Measurements from ENCODE around the gene IGFL2.
"Not testable (repeated sequence)": the region's sequence is repeated elsewhere in the genome, so short reads cannot be mapped to it uniquely, and the experiment has no call there.

Gene IGFL2

DNA sequence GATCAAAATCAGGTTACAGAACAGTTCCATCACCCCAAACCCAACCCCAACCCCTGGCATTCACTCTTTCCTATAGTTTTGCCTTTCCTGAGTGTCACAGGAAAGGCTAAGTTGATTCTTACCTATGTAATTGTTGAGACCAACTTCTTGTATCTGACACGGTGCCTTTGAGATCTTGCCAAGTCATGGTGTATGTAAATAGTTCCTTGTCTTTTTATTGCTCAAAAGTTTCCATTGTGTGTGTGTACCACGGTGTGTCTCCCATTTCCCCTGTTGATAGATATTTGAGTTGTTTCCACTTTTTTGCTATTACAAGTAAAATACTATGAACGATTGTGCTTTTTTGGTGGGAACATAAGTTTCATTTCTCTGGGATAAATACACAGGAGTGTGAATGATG lies 3.3 kb upstream of the IGFL2 start:
- no peak for DNase-seq

GRCh38 chr19:46147166-46147740 lies 785 bp upstream of the IGFL2 start:
- DNase-seq = no peak

DNA sequence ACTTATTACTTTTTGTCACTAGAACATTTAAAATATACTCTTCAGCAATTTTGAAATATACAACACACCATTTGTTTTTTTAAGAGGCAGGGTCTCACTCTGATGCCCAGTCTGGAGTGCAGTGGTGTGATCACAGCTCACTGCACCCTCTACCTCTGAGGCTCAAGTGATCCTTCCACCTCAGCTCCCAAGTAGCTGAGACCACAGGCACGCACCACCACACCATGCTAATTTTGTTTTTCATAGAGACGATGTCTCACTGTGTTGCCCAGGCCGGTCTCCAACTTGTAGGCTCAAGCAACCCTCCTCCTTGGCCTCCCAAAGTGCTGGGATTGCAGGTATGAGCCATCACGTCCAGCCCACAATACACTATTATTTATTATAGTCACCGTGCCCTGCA lies 2.6 kb downstream of the IGFL2 start:
- no peak for DNase-seq

GRCh38 chr19:46155237-46155636 lies 7.2 kb downstream of the IGFL2 start:
- DNase-seq = no peak

GRCh38 chr19:46159418-46160232 lies 11.6 kb downstream of the IGFL2 start:
- DNase-seq = no peak

GRCh38 chr19:46160233-46160775 lies 12.3 kb downstream of the IGFL2 start:
- no peak for DNase-seq

GRCh38 chr19:46161642-46162257 lies 13.7 kb downstream of the IGFL2 start:
- not testable (repeated sequence) for DNase-seq

DNA sequence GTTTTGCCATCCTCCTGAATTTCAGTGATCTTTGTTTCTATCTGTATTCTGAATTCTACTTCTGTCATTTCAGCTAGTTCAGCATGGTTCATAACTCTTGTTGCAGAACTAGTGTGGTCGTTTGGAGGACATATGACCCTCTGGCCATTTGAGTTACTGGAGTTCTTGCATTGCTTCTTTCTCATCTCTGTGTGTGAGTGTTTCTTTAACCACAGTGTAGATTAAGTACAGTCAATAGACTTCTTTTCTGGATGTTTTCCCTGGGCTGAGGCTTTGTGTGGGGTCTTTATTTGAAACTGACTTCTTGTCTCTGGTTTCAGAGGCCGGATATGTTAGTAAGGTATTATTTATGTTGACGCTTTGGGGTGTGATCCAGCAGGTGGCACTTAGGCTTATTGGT lies 14.7 kb downstream of the IGFL2 start:
- DNase-seq = no peak

DNA sequence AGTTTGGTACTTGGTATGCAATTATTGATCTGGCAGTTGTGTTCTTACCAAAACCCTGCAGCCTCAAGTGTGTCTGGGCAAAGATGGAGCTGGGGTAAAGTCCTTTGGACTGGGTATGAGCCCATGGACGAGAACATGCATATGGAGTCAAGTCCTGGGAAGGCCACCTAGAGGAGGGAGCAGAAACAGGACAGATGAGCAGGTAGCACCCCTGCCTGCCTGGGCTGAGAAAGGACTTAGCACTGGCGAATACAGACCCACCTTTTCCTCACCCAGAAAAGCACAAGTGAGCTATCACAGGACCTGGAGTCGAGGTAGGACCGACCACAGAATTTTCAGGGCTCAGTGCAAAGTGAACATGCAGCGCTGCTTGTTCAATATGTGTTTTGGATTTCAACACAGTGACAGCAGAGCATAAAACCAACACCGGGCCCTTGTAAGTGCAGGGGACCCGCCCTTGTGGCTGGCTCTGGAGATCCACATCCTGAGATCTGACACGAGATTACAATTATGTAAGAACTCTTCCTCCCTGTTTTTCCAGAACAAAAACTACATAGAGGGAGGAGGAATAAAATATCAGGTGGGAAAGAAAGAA lies 25.9 kb downstream of the IGFL2 start:
- DNase-seq = no peak

DNA sequence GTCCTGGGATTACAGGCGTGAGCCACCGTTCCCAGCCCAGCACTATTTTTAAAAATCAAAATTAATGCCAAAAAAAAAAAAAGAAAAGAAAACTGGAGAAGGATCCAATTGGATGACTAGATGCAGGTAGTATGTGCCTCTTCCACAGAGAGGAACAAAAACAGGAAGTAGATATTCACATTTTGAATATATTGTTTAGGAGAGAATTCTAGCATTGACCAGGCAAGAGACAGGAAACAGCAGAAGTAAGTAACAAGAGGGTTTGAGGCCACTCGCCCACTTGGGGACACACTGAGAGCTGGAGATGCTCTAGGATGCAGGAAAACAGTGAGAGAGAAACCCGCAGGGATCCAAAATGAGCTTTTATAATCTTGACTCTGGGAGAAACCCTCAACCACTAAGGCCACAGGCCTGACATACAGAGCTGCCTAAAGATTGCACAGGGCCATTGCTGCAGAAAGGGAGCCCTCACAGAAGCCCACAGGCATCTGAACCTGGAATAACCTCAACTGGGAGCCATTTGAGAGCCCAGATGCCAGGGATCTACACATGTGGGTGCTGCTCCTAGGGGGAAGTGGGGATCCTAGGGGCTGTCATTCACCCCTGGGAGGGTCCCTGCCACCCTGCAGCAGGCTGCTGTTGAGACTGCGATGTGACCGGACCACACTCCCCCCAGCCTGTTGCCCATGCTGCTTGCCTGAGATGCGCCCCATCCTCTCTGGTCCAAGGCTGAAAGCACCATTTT lies 28.2 kb downstream of the IGFL2 start:
- DNase-seq = no peak

DNA sequence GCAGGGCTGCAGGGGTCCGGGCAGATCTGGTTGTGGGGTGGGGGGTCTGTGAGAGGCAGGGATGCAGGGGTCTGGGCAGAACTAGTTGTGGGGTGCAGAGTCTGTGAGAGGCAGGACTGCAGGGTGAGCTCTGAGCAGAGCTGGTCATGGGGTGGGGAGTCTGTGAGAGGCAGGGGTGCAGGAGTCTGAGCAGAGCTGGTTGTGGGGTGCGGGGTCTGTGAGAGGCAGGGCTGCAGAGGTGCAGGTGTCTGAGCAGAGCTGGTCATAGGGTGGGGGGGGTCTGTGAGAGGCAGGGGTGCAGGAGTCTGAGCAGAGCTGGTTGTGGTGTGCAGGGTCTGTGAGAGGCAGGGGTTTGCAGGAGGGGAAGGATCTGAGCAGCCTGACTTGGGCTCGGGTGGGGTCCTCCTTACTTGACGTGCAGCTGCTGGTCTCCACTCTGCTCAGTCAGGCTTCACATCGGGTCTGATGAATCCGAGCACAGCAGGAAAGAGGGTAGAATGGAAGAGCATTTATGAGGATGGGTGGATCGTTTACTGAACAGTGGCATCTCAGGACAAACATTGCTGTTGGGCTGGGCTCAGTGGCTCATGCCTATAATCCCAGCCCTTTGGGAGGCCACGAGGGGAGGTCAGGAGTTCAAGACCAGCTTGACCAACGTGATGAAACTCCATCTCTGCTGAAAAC lies 31.2 kb downstream of the IGFL2 start:
- no peak for DNase-seq

- no peak for DNase-seq
These were observed 32.8 kb downstream of the IGFL2 start for GRCh38 chr19:46180701-46181387.

DNA sequence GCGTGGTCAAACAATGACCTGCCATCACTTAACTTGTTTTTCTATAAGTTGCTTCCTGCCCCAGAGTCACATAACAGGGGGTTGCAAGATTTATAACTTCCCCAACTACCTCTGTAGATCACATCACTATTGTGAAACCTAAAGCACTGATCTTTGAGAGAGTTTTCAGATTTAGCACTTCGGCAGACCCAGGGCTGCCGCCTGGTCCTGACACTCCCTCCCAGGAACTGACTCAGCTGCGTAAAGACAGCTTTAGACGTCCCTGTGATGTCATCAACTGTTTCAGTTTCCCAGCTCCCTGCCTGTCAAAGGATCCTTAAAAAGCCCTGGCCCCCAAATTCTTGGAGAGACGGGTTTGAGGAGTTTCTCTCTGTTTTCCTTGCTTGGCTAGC lies 33.3 kb downstream of the IGFL2 start:
- DNase-seq = no peak

DNA sequence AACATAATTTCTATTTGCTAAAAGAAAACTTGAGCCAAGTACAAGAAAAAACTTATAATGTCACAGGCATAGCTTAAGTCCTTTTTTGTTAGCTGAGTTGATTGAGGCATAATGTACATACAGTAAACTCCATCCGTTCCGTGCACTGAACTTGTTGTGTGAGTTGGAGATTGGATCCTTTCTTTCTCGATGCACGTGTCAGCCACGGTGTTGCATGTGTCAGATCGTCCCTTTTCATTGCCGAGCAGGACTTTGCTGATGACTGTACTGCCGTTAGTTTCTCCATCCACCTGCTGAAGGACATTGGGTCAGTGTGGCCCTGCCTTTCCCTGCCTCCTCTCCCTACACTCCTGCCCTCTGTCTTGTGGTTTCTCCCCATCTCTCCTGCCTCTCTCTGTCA lies 34.4 kb downstream of the IGFL2 start:
- no peak for DNase-seq

DNA sequence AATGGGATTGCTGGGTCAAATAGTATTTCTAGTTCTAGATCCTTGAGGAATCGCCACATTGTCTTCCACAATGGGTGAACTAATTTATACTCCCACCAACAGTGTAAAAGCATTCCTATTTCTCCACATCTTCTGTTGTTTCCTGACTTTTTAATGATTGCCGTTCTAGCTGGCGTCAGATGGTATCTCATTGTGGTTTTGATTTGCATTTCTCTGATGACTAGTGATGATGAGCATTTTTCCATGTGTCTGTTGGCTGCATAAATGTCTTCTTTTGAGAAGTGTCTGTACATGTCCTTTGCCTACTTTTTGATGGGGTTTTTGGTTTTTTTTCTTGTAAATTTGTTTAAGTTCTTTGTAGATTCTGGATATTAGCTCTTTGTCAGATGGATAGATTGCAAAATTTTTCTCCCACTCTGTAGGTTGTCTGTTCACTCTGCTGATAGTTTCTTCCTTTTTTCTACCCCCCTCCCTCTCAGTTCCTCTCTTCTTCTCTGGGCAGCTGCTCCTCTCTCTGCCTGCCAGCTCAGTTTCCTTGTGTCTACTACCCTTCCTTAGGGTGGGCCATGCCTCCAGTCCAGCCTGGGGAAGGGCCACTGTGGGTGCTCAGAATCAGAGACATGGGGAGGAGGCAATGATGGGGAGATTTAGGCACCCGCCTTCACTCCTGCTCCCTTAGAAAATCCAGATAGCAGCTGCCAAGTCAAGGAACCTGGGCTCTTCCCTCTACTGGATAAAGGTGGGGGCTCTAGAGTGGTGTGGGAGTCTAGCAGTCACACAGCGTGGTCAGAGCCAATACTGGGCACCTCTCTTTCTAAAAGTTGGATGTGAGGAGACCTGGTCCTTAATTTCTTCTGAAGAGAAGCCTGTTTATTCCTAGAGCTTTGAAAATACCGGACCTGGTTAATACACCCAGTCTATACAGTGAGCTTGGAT lies 37.0 kb downstream of the IGFL2 start:
- not testable (repeated sequence) for DNase-seq

- DNase-seq = no peak
These were observed 38.2 kb downstream of the IGFL2 start for GRCh38 chr19:46186101-46186716.

DNA sequence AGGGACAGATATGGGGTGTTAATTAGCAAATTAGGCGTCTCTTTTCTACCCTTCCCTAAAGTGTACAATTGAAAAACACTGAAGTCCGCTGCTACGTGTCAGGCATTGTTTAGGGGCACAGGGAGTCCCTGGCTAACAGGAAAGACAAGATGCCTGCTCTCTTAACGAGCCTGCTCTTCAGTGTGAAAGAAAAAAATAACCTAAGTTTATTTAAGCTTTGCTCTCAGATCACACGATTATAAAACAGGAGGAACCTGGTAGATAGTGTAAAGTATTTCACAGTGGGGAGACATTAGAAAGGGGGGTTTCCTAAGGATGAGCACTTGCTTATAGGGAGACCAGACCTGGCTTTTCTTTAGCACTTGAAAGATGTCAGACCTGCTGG lies 38.7 kb downstream of the IGFL2 start:
- DNase-seq = no peak

- no peak for DNase-seq
These were observed 42.2 kb downstream of the IGFL2 start for GRCh38 chr19:46189971-46190888.

- no peak for DNase-seq
These were observed 43.3 kb downstream of the IGFL2 start for GRCh38 chr19:46191356-46191755.
